Erythroblast (primary cell): Measurements from ENCODE around the gene LYRM1.

ENCODE experiments used
- GATA1 ChIP-seq: IDR thresholded peaks from 2 replicates; pipeline ENCODE4 v1.6.1; 2011; ENCODE audit warnings: low read depth, mild to moderate bottlenecking, control low read depth, low read length, moderate library complexity
- POLR2A ChIP-seq: IDR thresholded peaks from 2 replicates; pipeline ENCODE4 v1.6.1; 2011; ENCODE audit warnings: mild to moderate bottlenecking, low read length

- TF ChIP-seq POLR2A (no peak), GATA1 (no peak)
These were observed 15.7 kb downstream of the LYRM1 start for GRCh38 chr16:20916289-20916688.
